Astrocyte of the cerebellum (primary cell): ENCODE data around the gene GNAL.

ENCODE experiments used
- DNase-seq: peaks from one replicate; pipeline ENCODE4 v3.0.0-alpha.2; 2011; ENCODE audit warnings: low read depth
- H3K4me3 ChIP-seq: 2 replicates; pipeline ENCODE4 v1.5.1; 2011; ENCODE audit warnings: mild to moderate bottlenecking, low read depth, low read length, moderate library complexity
- CTCF ChIP-seq: IDR thresholded peaks from 2 replicates; pipeline ENCODE4 v1.5.1; 2012; ENCODE audit warnings: low read length, low read depth, moderate library complexity, mild to moderate bottlenecking; ENCODE audit errors: missing control alignments
- in situ Hi-C: cut with HindIII; loops from 2 replicates; pipeline ENCODE4 v1.10.0; 2017; ENCODE audit warnings: low sequenced_read_pairs

Gene GNAL

DNA sequence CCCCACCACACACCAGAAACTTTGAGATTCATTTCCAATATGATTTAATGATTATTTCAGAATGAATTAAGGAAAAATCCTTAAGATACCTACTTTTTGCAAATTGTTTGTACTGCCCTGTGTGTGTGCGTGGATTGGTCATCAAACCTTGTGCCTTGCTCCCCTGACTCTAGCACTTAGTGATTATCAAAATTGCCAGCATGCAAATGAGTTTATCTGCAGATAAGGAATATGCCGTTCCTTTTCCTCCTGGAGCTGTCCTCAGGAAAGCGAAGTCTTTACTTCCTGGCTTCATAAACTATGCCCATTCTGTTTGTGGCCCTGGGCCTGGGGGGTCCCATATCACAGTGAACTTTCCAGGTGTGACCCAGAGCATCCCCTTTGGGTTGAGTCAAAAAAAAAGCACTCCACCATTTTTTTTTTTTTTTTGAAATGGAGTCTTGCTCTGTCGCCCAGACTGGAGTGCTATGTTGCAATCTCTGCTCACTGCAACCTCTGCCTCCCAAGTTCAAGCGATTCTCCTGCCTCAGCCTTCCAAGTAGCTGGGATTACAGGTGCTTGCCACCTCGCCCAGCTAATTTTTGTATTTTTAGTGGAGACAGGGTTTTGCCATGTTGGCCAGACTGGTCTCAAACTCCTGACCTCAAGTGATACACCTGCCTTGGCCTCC lies 173.5 kb downstream of the GNAL start:
- no peak overlapping the region for H3K4me3 ChIP-seq
- DNase-seq, result no peak
- TF ChIP-seq CTCF, result no peak
- in situ Hi-C loops, result no loop called here

GRCh38 chr18:11864471-11864870 lies 175.4 kb downstream of the GNAL start:
- no peak for DNase-seq
- TF ChIP-seq CTCF, result no peak
- in situ Hi-C loops, result no loop called here

DNA sequence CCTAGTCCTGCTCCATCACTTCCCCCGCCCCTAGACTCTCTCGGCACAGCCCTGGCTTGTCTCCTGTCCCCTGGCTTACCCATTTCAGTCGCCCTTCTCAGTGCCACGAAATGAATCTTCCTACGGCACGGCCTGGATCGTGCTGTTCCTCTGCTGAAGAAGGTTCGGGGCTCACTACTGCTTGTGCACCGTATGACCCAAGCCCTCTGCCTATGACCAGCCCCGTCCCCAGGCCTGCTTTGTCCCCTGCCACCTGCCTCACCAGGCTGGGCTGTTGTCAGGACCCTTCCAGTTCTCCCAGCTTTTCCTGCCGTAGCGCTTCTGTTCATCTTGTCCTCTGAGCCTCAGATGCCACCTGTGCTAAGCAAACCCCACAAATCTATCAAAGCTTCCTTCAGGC lies 176.0 kb downstream of the GNAL start:
- DNase-seq, result no peak
- TF ChIP-seq CTCF, result no peak
- in situ Hi-C loops, result no loop called here
- H3K4me3 ChIP-seq, result no peak overlapping the region

More at GRCh38 chr18:11864471-11864870, 175.4 kb downstream of the GNAL start:
- H3K4me3 ChIP-seq, result no peak overlapping the region

- DNase-seq, result no peak
- in situ Hi-C loops, result no loop called here
- TF ChIP-seq CTCF, result no peak
These were observed 177.3 kb downstream of the GNAL start for GRCh38 chr18:11866329-11866728.

GRCh38 chr18:11866764-11867163 lies 177.7 kb downstream of the GNAL start:
- no peak overlapping the region for H3K4me3 ChIP-seq
- DNase-seq, result no peak
- no peak for TF ChIP-seq CTCF
- in situ Hi-C loops, result no loop called here

More at GRCh38 chr18:11866329-11866728, 177.3 kb downstream of the GNAL start:
- no peak overlapping the region for H3K4me3 ChIP-seq

GRCh38 chr18:11868230-11868629 lies 179.2 kb downstream of the GNAL start:
- no peak for DNase-seq
- no peak overlapping the region for H3K4me3 ChIP-seq
- in situ Hi-C loops, result no loop called here
- no peak for TF ChIP-seq CTCF
